CD4-positive, alpha-beta memory T cell (primary cell): ENCODE results near the gene CCDC152. TPM values are rescaled to one million over a fixed set of nuclear protein-coding genes. Genes with fewer than 3 reads are reported as not detected.
"Not testable (repeated sequence)": the region's sequence is repeated elsewhere in the genome, so short reads cannot be mapped to it uniquely, and the experiment has no call there.

Experiments
- CTCF ChIA-PET: fragments of 350-600 bp; sonication (Branson Sonifier 250); formaldehyde crosslinking; loops from one replicate; lab custom pipeline; 2021; ENCODE audit warnings: inconsistent platforms; ENCODE audit not compliant: partially characterized antibody; lab: Charles Lee
- POLR2A ChIA-PET: fragments of 350-600 bp; sonication (Branson Sonifier 250); formaldehyde crosslinking; loops from one replicate; lab custom pipeline; 2021; ENCODE audit not compliant: partially characterized antibody; lab: Charles Lee
- DNase-seq, 5 donors: peaks; one replicate each; pipeline versions ENCODE4 v3.0.0 to v3.0.0-alpha.2; 2020 to 2022; ENCODE audit warnings: mixed read lengths in 1 of 5
- H3K27ac ChIP-seq: one replicate; pipeline ENCODE4 v1.7.0; 2013; ENCODE audit warnings: low read depth, low read length
- H3K27me3 ChIP-seq: 2 replicates; pipeline ENCODE4 v1.7.0; 2013; ENCODE audit warnings: mild to moderate bottlenecking, low read length, moderate library complexity; ENCODE audit not compliant: insufficient read depth
- H3K36me3 ChIP-seq: 2 replicates; pipeline ENCODE4 v1.7.0; 2013; ENCODE audit warnings: mild to moderate bottlenecking, low read length, moderate library complexity; ENCODE audit not compliant: insufficient read depth
- H3K4me1 ChIP-seq: 2 replicates; pipeline ENCODE4 v1.7.0; 2013; ENCODE audit warnings: mild to moderate bottlenecking, low read length, moderate library complexity; ENCODE audit not compliant: insufficient read depth
- H3K4me3 ChIP-seq, 2 donors: one replicate each; pipeline ENCODE4 v1.7.0; 2013; ENCODE audit warnings: low read length in 2 of 2, mild to moderate bottlenecking in 1 of 2
- H3K9me3 ChIP-seq, 2 donors: one replicate each; pipeline ENCODE4 v1.7.0; 2013; ENCODE audit warnings: low read length in 2 of 2, control low read depth in 1 of 2; ENCODE audit not compliant: control insufficient read depth in 1 of 2
- H3K27ac Mint-ChIP-seq, 7 donors: one replicate each; pipeline ENCODE4 v1.8.0; 2020 to 2021; ENCODE audit warnings: mixed read lengths in 7 of 7, mild to moderate bottlenecking in 6 of 7, inconsistent platforms in 3 of 7, moderate library complexity in 3 of 7
- H3K27me3 Mint-ChIP-seq, 2 donors: one replicate each; pipeline ENCODE4 v1.8.0; 2020 to 2021; ENCODE audit warnings: mixed read lengths in 2 of 2
- H3K36me3 Mint-ChIP-seq, 2 donors: one replicate each; pipeline ENCODE4 v1.8.0; 2020 to 2021; ENCODE audit warnings: mixed read lengths in 2 of 2, inconsistent platforms in 1 of 2, mild to moderate bottlenecking in 1 of 2
- H3K4me1 Mint-ChIP-seq, 4 donors: one replicate each; pipeline ENCODE4 v1.8.0; 2020 to 2021; ENCODE audit warnings: mixed read lengths in 4 of 4, mild to moderate bottlenecking in 1 of 4
- H3K4me3 Mint-ChIP-seq, 8 donors: one replicate each; pipeline ENCODE4 v1.8.0; 2020 to 2021; ENCODE audit warnings: mixed read lengths in 8 of 8, mild to moderate bottlenecking in 7 of 8, moderate library complexity in 6 of 8, inconsistent platforms in 3 of 8
- H3K9me3 Mint-ChIP-seq, 8 donors: one replicate each; pipeline ENCODE4 v1.8.0; 2020 to 2021; ENCODE audit warnings: mixed read lengths in 8 of 8, mild to moderate bottlenecking in 5 of 8, inconsistent platforms in 3 of 8, moderate library complexity in 1 of 8
- intact Hi-C: fragments of 100-400 bp; cut with micrococcal nuclease; formaldehyde crosslinking; loops from one replicate; pipeline ENCODE4 v1.15.1; 2023
- polyA plus RNA-seq, 2 donors: library from polyadenylated mRNA; unstranded; fragments of 300-500 nt; fragmentation: Illumina TruSeq; gene quantifications; one replicate each; pipeline ENCODE4 v1.2.3, GENCODE V29; 2021
- total RNA-seq, 2 experiments: library from RNA; stranded (reverse); gene quantifications; one replicate each; pipeline ENCODE4 v1.2.3, GENCODE V29; 2021

CCDC152 gene
- total and polyA plus RNA-seq, 4 experiments from 2014 or later, result 1.3 to 6.9 (median 4.1) TPM

DNA sequence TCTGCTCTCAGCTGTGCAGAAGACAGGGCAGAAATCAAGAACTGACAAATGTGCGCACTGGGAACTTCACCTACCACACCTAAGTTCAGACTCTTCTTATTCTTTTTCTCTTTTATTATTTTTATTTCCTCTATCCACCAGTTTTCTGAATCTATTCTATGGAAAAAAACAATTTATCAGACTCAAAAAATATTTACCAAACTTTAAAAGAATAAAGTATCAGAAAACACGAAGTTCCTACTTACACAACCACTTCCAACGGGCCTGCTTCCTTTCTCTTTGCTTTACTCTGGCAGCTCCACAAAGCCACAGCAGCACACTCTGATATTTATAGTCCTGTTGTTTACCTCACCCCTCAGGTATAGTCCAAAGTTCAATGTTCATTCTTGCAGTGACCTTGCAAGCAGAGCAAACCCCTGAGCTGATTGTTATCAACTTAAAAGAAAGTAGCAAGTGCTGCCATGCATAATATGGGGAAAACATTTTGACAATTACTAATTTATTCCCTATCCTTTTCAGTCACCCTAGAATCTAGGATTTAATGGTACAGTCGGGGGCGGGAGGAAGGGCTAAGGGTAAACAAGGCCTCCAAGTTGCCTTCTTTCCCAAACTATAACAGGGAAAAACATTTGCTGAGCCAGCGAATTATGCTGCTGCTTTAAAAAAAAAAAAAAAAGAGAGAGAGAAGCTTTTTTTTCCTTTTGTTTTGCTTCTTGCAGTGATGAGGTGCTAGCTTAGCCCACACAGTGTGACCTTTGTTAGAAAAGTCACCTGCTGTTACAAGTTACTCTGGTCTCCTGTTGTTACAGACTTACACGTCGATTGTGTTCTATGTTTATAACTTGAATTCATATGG is 55.2 kb downstream of the CCDC152 start, which contains the start of gene SELENOP:
SELENOP (minus strand) TSS at position 302 of the 856 bp plus-strand sequence. CDS start 3,539 bp downstream, outside the sequence.
- no peak within 1 kb of the TSS for H3K27ac Mint-ChIP-seq
- Histone ChIP-seq H3K9me3 (no peaks in the 10 kb centered on the region), H3K36me3 (no peaks in the 10 kb centered on the region), H3K4me1 (no peaks in the 10 kb centered on the region), H3K4me3 (no peak within 1 kb of the TSS), H3K27me3 (no peaks in the 10 kb centered on the region), H3K27ac (no peak within 1 kb of the TSS)
- no peaks in the 10 kb centered on the region for H3K27me3 Mint-ChIP-seq
- H3K4me3 Mint-ChIP-seq, result no peak within 1 kb of the TSS
- CTCF ChIA-PET, result no interaction called here
- no peaks in the 10 kb centered on the region for H3K9me3 Mint-ChIP-seq
- POLR2A ChIA-PET, result no interaction called here
- H3K4me1 Mint-ChIP-seq, result peaks cover 0 to 5% (median 3%) of the 10 kb centered on the region in 4 donors
- intact Hi-C loops, result no loop called here
- DNase-seq, result no peak
- no peaks in the 10 kb centered on the region for H3K36me3 Mint-ChIP-seq

DNA sequence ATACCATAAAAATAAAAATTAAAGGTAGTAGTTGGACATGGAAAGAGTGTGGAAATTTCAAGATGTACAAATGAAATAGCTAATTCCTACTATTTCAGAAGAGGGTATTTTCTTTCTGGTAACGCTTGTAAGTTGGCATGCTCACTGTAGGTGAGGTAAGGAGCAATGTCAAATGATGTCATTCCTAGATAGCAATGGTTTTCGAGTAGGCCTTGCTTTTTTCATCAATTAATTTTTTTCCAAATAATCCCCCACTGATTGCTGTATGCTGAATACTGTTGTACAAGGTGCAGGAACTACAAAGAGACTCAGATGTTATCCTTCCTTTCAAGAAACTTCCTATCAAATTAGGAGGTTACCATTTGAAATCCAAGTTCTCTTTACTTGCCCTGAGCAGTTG is 56.0 kb downstream of the CCDC152 start:
- POLR2A ChIA-PET, result no interaction called here
- Mint-ChIP-seq H3K4me3 (no peak overlapping the region), H3K9me3 (no peaks in the 10 kb centered on the region), H3K4me1 (peaks cover 0 to 5% (median 3%) of the 10 kb centered on the region in 4 donors), H3K36me3 (no peaks in the 10 kb centered on the region), H3K27me3 (no peaks in the 10 kb centered on the region), H3K27ac (no peak overlapping the region)
- intact Hi-C loops, result no loop called here
- Histone ChIP-seq H3K27ac (no peak overlapping the region), H3K27me3 (no peaks in the 10 kb centered on the region), H3K9me3 (no peaks in the 10 kb centered on the region), H3K4me3 (no peak overlapping the region), H3K4me1 (no peaks in the 10 kb centered on the region), H3K36me3 (no peaks in the 10 kb centered on the region)
- CTCF ChIA-PET, result no interaction called here
- DNase-seq, result no peak

- Mint-ChIP-seq H3K27ac (no peak overlapping the region), H3K36me3 (no peaks in the 10 kb centered on the region), H3K27me3 (no peaks in the 10 kb centered on the region), H3K4me3 (no peak overlapping the region), H3K4me1 (peaks cover 0 to 5% (median 3%) of the 10 kb centered on the region in 4 donors), H3K9me3 (no peaks in the 10 kb centered on the region)
- DNase-seq, result no peak
- no peak overlapping the region for H3K4me3 ChIP-seq
- no peaks in the 10 kb centered on the region for H3K27me3 ChIP-seq
- H3K9me3 ChIP-seq, result no peaks in the 10 kb centered on the region
- no peaks in the 10 kb centered on the region for H3K36me3 ChIP-seq
- H3K27ac ChIP-seq, result no peak overlapping the region
- H3K4me1 ChIP-seq, result no peaks in the 10 kb centered on the region
- ChIA-PET CTCF (no interaction called here), POLR2A (no interaction called here)
- intact Hi-C loops, result no loop called here
Observed at GRCh38 chr5:42813533-42813932, 56.9 kb downstream of the CCDC152 start.

GRCh38 chr5:42816546-42816945 is 59.9 kb downstream of the CCDC152 start:
- H3K4me3 ChIP-seq, DNase-seq, H3K27ac ChIP-seq, H3K4me3 Mint-ChIP-seq, CTCF ChIA-PET, H3K4me1 ChIP-seq, H3K9me3 ChIP-seq, H3K9me3 Mint-ChIP-seq, H3K27me3 Mint-ChIP-seq, H3K36me3 ChIP-seq, H3K4me1 Mint-ChIP-seq, H3K27ac Mint-ChIP-seq, H3K36me3 Mint-ChIP-seq, intact Hi-C loops, POLR2A ChIA-PET, H3K27me3 ChIP-seq: not testable (repeated sequence)

GRCh38 chr5:42819745-42820144 is 63.1 kb downstream of the CCDC152 start:
- no peaks in the 10 kb centered on the region for H3K4me1 ChIP-seq
- intact Hi-C loops, result no loop called here
- Mint-ChIP-seq H3K4me1 (no peaks in the 10 kb centered on the region), H3K27me3 (peaks cover 0 to 4% of the 10 kb centered on the region in 2 donors), H3K4me3 (no peak overlapping the region), H3K9me3 (no peaks in the 10 kb centered on the region), H3K27ac (no peak overlapping the region), H3K36me3 (no peaks in the 10 kb centered on the region)
- H3K36me3 ChIP-seq, result no peaks in the 10 kb centered on the region
- CTCF ChIA-PET, result interaction anchor here (1.6 kb wide), 1 partner anchor 14 kb away, joined by 3 read pairs; no protein-coding TSS in a partner anchor
- no peak for DNase-seq
- POLR2A ChIA-PET, result no interaction called here
- H3K9me3 ChIP-seq, result no peaks in the 10 kb centered on the region
- H3K27me3 ChIP-seq, result no peaks in the 10 kb centered on the region
- no peak overlapping the region for H3K27ac ChIP-seq
- H3K4me3 ChIP-seq, result no peak overlapping the region

GRCh38 chr5:42822548-42822947 is 65.9 kb downstream of the CCDC152 start:
- Mint-ChIP-seq H3K27ac (no peak overlapping the region), H3K9me3 (no peaks in the 10 kb centered on the region), H3K27me3 (peaks cover 0 to 6% of the 10 kb centered on the region in 2 donors), H3K36me3 (no peaks in the 10 kb centered on the region), H3K4me1 (no peaks in the 10 kb centered on the region), H3K4me3 (no peak overlapping the region)
- intact Hi-C loops, result no loop called here
- no peak overlapping the region for H3K27ac ChIP-seq
- no peaks in the 10 kb centered on the region for H3K27me3 ChIP-seq
- DNase-seq, result no peak
- no peaks in the 10 kb centered on the region for H3K4me1 ChIP-seq
- POLR2A ChIA-PET, result no interaction called here
- CTCF ChIA-PET, result no interaction called here
- H3K36me3 ChIP-seq, result no peaks in the 10 kb centered on the region
- H3K9me3 ChIP-seq, result no peaks in the 10 kb centered on the region
- no peak overlapping the region for H3K4me3 ChIP-seq

DNA sequence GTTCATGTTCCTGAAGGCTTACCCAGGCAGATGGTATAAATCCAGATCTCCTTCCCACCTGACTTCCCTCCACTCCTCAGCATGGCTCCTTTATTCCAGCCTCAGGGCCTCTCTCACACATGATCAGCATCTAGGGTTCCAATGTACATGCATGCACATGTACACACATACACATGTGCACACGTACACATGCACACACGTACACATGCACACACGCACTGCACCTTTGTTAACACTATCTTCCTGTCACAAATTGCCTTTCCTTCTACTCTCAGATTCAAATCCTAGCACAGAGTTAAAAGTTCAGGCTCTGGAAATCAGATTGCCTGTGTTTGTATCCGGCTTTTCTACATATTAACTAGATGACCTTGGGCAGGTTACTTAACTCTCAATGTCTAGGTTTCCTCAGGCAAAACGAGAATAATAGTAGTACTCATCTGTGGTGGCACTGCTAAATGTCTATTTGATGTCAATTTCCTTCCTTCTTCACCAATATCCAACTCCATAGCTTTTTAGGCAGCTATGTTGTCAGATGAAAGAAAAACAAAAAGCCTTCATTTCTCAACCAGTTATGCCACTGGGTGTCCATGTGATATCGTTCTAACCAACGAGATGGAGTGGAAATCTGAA is 67.8 kb downstream of the CCDC152 start:
- H3K27ac Mint-ChIP-seq, result no peak overlapping the region
- H3K27ac ChIP-seq, result no peak overlapping the region
- H3K9me3 ChIP-seq, result no peaks in the 10 kb centered on the region
- no peaks in the 10 kb centered on the region for H3K27me3 ChIP-seq
- H3K9me3 Mint-ChIP-seq, result no peaks in the 10 kb centered on the region
- DNase-seq, result no peak
- H3K36me3 Mint-ChIP-seq, result no peaks in the 10 kb centered on the region
- H3K4me3 Mint-ChIP-seq, result no peak overlapping the region
- CTCF ChIA-PET, result no interaction called here
- H3K36me3 ChIP-seq, result no peaks in the 10 kb centered on the region
- no peak overlapping the region for H3K4me3 ChIP-seq
- intact Hi-C loops, result no loop called here
- POLR2A ChIA-PET, result no interaction called here
- no peaks in the 10 kb centered on the region for H3K4me1 ChIP-seq
- H3K27me3 Mint-ChIP-seq, result peaks cover 0 to 6% of the 10 kb centered on the region in 2 donors
- no peaks in the 10 kb centered on the region for H3K4me1 Mint-ChIP-seq
